ENCODE measurements around the gene F8.

GRCh38 chrX:154806837-154807501 is 215.6 kb downstream of the F8 start:
- TF ChIP-seq, protein P1, sequence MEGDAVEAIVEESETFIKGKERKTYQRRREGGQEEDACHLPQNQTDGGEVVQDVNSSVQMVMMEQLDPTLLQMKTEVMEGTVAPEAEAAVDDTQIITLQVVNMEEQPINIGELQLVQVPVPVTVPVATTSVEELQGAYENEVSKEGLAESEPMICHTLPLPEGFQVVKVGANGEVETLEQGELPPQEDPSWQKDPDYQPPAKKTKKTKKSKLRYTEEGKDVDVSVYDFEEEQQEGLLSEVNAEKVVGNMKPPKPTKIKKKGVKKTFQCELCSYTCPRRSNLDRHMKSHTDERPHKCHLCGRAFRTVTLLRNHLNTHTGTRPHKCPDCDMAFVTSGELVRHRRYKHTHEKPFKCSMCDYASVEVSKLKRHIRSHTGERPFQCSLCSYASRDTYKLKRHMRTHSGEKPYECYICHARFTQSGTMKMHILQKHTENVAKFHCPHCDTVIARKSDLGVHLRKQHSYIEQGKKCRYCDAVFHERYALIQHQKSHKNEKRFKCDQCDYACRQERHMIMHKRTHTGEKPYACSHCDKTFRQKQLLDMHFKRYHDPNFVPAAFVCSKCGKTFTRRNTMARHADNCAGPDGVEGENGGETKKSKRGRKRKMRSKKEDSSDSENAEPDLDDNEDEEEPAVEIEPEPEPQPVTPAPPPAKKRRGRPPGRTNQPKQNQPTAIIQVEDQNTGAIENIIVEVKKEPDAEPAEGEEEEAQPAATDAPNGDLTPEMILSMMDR (conservative IDR thresholded peaks at IDR 0.05 in 1 of 2, IDR thresholded peaks at IDR 0.05 in 1 of 2; ENCODE audit: low read depth in 1 of 2, low read length in 2 of 2) = no peak
- no peak for TF ChIP-seq EZH2 (IDR thresholded peaks at IDR 0.05; ENCODE audit: low read length, missing control alignments)
